ENCODE data around the gene SIM2. TPM values are rescaled to one million over a fixed set of nuclear protein-coding genes. Genes with fewer than 3 reads are reported as not detected.

Gene SIM2
- total RNA-seq, 4 donors from 2014 or later: not detected

DNA sequence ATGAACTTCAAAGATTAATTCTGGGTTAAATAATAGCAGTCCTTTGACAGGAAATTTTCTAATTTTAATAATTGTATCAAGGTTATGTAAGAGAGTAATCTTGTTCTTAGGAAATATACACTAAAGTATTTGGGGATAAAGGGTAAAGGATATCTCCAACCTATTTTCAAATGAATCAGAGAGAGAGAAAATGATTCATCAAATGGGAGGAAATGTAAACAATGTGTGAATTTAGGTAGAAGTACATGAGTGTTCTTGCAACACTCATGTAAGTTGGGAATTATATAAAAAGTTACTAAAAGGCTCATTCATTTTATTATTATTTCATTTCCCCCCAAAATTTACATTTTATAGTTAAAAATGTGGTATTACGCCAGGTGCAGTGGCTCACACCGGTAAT lies 20.4 kb upstream of the SIM2 start:
- Histone ChIP-seq H3K4me3 (no peak overlapping the region), H3K4me1 (no peaks in the 10 kb centered on the region), H3K9me3 (peaks cover 0 to 7% (median 0%) of the 10 kb centered on the region in 4 donors), H3K27me3 (no peaks in the 10 kb centered on the region), H3K27ac (no peak overlapping the region), H3K36me3 (no peaks in the 10 kb centered on the region)
- DNase-seq: no peak
- TF ChIP-seq CTCF (IDR thresholded peaks at IDR 0.05) (no peak), POLR2A (IDR thresholded peaks at IDR 0.05) (no peak)

DNA sequence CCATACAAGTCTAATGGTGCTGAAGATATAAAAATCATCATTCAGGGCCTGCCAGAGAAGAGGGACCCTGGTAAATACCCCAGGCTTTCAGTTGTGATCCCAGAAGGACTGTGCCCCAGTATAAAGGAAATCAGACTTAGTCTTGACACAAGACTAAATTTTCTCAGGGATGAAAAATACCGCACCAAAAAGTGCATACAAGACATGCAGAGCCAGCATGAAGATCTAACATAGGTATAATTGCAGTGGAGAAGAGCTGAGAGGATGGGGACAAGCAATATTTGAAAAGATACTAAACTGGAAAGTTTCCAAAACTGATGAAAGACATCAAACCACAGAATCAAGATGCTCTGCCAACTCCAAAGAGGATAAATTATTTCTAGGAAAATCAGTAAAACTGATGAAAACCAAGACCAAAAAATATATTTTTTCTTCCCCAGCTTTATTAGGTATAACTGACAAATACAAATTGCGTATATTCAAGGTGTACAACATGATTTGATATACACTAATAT lies 17.7 kb upstream of the SIM2 start:
- Histone ChIP-seq H3K27ac (no peak overlapping the region), H3K27me3 (no peaks in the 10 kb centered on the region), H3K9me3 (peaks cover 0 to 7% (median 0%) of the 10 kb centered on the region in 4 donors), H3K4me1 (no peaks in the 10 kb centered on the region), H3K36me3 (no peaks in the 10 kb centered on the region), H3K4me3 (no peak overlapping the region)
- TF ChIP-seq CTCF (IDR thresholded peaks at IDR 0.05) (no peak), POLR2A (IDR thresholded peaks at IDR 0.05) (no peak)
- no peak for DNase-seq

DNA sequence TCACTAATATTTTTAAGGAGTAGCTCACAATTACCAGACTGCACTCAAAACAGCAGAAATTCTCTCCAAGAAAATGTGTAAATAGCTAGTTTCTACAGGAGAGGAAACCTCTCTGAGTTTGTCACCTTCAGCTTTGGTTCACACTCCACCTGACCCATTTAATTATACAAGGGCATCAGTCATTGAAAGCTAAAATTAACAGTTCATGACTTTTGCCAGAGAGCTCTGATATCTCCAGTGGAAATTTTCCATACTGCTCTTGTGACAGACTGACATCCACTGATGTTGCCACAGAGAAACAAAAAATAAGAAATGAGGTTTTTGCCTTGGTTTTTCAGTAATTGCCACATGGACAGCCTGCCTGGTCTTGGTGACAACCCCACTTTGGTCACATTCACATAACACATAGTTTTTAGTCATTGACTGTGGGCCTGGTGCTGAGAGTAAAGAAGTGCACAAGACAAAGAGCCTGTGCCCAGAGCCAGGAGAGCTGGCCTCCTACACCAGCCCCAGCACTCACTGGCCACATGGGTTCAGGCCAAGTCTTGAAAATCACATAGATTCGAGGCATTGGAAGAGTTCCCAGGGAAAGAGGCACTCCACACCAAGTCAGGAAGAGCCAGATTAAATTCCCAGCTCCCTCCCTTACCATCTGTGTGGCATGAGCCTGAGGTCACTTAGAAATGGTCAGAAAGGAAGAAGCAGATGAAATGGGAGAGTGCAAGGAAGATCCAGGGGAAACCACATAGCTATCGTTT lies 13.8 kb upstream of the SIM2 start:
- Histone ChIP-seq H3K27ac (no peak overlapping the region), H3K4me3 (no peak overlapping the region), H3K4me1 (no peaks in the 10 kb centered on the region), H3K27me3 (no peaks in the 10 kb centered on the region), H3K9me3 (peaks cover 0 to 7% (median 0%) of the 10 kb centered on the region in 4 donors), H3K36me3 (no peaks in the 10 kb centered on the region)
- TF ChIP-seq CTCF (IDR thresholded peaks at IDR 0.05) (no peak), POLR2A (IDR thresholded peaks at IDR 0.05) (no peak)
- no peak for DNase-seq

- Histone ChIP-seq H3K36me3 (no peaks in the 10 kb centered on the region), H3K27me3 (peaks cover 0 to 10% of the 10 kb centered on the region in 2 donors), H3K4me3 (no peak overlapping the region), H3K27ac (no peak overlapping the region), H3K4me1 (no peaks in the 10 kb centered on the region), H3K9me3 (no peaks in the 10 kb centered on the region)
- TF ChIP-seq CTCF (IDR thresholded peaks at IDR 0.05) (no peak), POLR2A (IDR thresholded peaks at IDR 0.05) (no peak)
- DNase-seq: no peak
Observed at GRCh38 chr21:36686955-36687354, 12.0 kb upstream of the SIM2 start.

GRCh38 chr21:36688324-36688723 lies 10.6 kb upstream of the SIM2 start:
- DNase-seq: no peak
- Histone ChIP-seq H3K9me3 (no peaks in the 10 kb centered on the region), H3K36me3 (no peaks in the 10 kb centered on the region), H3K4me1 (peaks cover 0 to 9% (median 0%) of the 10 kb centered on the region in 4 donors), H3K4me3 (no peak overlapping the region), H3K27ac (no peak overlapping the region), H3K27me3 (peaks cover 0 to 24% of the 10 kb centered on the region in 2 donors)
- TF ChIP-seq POLR2A (IDR thresholded peaks at IDR 0.05): no peak
- no peak for TF ChIP-seq CTCF (IDR thresholded peaks at IDR 0.05)
